Measurements from ENCODE around the gene UGDH.

DNA sequence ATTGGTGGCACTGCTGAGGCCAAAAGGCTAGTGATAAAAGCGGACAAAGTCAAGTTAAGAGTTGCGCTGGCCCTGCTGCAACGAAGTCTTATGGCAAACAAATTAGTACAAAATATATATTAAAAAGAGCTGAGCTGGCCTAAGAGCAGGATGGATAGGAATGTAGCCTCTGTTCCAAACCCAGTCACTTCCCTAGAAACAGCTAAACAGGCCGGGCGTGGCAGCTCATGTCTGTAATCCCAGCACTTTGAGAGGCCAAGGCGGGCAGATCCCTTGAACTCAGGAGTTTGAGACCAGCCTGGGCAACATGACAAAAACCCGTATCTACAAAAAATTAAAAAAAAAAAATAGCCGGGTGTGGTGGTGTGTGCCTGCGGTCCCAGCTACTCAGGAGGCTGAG is 32.4 kb upstream of the UGDH start:
- TF ChIP-seq, protein P1, sequence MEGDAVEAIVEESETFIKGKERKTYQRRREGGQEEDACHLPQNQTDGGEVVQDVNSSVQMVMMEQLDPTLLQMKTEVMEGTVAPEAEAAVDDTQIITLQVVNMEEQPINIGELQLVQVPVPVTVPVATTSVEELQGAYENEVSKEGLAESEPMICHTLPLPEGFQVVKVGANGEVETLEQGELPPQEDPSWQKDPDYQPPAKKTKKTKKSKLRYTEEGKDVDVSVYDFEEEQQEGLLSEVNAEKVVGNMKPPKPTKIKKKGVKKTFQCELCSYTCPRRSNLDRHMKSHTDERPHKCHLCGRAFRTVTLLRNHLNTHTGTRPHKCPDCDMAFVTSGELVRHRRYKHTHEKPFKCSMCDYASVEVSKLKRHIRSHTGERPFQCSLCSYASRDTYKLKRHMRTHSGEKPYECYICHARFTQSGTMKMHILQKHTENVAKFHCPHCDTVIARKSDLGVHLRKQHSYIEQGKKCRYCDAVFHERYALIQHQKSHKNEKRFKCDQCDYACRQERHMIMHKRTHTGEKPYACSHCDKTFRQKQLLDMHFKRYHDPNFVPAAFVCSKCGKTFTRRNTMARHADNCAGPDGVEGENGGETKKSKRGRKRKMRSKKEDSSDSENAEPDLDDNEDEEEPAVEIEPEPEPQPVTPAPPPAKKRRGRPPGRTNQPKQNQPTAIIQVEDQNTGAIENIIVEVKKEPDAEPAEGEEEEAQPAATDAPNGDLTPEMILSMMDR (conservative IDR thresholded peaks at IDR 0.05) = no peak
- TF ChIP-seq ZFX (IDR thresholded peaks at IDR 0.05) = no peak
